HG03439 (cell line): ENCODE results near the gene AKAP17A.
"Not testable (repeated sequence)": the region's sequence is repeated elsewhere in the genome, so short reads cannot be mapped to it uniquely, and the experiment has no call there.

Experiments
- ATAC-seq: cut with Tn5 transposase; IDR thresholded peaks from one replicate; pipeline ENCODE4 v1.9.1; 2021; ENCODE audit warnings: mild to moderate bottlenecking, moderate library complexity; ENCODE audit not compliant: unreplicated experiment

Gene AKAP17A

DNA sequence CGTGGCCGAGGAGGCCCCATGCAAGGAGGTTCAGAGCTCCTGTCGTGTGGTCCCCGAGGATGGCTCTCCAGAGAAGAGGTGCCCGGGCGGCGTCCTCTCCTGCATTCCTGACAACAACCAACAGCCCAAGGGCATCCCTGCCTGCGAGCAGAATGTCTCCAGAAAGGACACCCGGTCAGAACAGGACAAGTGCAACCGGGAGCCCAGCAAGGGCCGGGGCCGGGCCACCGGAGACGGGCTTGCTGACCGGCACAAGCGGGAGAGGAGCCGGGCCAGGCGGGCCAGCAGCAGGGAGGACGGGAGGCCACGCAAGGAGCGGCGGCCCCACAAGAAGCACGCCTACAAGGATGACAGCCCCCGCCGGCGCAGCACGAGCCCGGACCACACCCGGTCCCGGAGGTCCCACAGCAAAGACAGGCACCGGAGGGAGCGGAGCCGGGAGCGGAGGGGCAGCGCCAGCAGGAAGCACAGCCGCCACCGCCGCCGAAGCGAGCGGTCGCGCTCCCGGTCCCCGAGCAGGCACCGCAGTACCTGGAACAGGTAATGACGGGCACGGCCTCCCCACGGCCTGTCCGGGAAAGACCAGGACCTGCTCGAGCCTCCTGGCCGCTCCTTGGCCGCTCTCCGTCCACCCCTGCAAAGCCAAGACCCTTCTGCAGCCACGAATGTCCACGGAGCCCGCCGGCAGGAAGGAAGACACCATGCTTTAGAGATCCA lies 9.8 kb downstream of the AKAP17A start:
- no peak for ATAC-seq

DNA sequence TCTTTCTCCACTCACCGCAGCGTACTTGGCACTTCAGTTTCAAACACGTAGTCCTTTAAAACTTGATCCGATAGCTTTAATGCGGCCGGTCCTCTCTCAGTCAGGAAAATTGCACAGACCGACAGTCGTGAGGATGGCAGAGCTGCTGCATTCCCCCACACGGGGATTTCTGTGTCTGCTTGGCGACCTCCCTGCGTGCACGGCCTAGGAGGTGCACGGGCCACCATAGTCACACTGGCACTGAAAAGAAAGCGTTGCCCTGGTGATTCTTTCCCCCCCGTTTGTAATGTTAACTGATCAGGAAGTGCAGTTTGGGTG lies 10.3 kb downstream of the AKAP17A start:
- no peak for ATAC-seq

DNA sequence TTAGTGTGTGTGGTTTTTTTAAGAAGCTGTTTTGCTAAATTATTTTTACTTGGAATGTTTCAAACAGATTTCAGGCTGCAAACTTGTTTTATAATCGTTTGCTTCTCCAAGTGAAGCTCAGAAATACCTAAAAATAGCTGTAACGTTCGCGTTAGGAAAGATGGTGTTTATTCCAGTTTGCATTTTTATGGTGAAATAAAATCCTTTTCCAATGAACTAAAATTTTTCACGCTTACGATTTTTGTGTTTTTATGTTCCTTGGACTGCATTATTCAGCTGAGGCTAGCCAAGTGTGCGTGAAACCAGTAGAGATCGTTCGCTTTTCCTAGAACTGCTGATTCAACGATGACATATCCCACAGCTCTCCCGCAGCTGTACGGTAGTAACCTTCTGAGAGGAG lies 10.9 kb downstream of the AKAP17A start:
- ATAC-seq: no peak

- ATAC-seq: no peak
Observed at GRCh38 chrX:1606496-1606895, 15.1 kb downstream of the AKAP17A start.

- ATAC-seq: no peak
Observed at GRCh38 chrX:1609311-1609710, 17.9 kb downstream of the AKAP17A start.

GRCh38 chrX:1609762-1610161 lies 18.4 kb downstream of the AKAP17A start:
- ATAC-seq: no peak

GRCh38 chrX:1610166-1610565 lies 18.8 kb downstream of the AKAP17A start:
- no peak for ATAC-seq

DNA sequence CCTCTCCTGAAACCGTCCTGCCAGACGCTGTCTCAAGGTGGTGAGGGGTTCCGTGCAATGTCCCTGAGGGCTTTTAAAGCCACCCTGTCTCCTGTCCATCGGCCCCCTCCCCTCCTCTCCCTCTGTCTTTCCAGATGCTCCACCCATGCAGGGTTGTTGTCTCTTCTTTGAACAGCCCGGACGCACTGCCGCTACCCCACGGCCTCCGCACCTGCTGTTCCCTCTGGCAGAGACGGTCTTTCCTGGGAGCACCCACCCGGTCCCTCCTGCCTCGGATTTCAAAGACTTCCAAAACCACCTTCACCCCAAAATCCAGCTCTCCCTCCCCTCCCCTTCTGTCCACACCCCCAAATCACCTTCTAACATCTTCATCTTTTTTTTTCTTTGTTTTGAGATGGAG lies 19.3 kb downstream of the AKAP17A start:
- no peak for ATAC-seq

DNA sequence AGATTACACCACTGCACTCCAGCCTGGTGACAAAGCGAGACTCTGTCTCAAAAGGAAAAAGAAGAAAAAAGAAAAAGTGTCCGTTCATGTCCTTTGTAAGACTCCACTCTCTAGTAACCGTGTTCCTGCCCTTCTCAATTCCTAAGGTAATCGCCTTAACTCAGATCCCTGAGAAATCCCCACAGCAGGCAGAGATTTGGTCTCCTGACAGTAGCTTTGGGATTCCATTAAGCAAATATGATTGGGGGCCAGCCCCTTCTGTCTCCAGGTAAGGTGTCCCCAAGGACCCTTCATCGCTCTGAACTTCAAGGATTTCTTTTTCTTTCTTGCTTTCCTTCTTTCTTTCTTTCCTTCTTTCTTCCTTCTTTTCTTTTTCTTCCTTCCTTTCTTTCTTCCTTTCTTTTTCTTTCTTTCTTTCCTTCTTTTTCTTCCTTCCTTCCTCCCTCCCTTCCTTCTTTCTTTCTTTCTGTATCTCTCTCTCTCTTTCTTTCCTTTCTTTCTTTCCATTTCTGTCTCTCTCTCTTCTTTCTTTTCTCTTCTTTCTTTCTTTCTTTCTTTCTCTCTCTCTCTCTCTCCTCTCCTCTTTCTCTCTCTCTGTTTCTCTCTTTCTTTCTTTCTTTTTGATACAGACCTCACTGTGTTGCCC lies 21.4 kb downstream of the AKAP17A start:
- ATAC-seq: no peak

GRCh38 chrX:1614927-1615326 lies 23.5 kb downstream of the AKAP17A start, which contains the start of gene ASMT:
TSS of gene ASMT (plus strand) at chrX:1615059. CDS start at chrX:1615200, 141 bp downstream.
- ATAC-seq: no peak

DNA sequence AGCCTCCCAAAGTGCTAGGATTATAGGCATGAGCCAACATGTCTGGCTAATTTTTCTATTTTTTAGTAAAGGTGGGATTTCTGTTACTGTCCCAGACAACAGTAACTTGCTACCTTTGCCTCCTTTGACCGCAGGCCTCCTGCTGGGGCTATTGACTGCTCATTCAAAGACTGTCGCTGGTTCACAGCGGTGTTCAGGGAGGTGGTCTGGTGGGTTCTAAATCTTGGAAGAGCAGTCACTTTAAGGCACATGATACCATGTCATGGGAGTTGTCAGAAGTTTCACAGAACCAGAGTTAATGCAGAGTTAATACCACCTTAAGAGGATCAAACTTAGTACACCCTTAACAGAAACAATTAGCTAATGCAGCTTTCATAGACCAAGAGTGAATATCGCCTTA lies 27.3 kb downstream of the AKAP17A start:
- ATAC-seq: no peak

GRCh38 chrX:1623691-1624090 lies 32.3 kb downstream of the AKAP17A start:
- ATAC-seq: no peak

DNA sequence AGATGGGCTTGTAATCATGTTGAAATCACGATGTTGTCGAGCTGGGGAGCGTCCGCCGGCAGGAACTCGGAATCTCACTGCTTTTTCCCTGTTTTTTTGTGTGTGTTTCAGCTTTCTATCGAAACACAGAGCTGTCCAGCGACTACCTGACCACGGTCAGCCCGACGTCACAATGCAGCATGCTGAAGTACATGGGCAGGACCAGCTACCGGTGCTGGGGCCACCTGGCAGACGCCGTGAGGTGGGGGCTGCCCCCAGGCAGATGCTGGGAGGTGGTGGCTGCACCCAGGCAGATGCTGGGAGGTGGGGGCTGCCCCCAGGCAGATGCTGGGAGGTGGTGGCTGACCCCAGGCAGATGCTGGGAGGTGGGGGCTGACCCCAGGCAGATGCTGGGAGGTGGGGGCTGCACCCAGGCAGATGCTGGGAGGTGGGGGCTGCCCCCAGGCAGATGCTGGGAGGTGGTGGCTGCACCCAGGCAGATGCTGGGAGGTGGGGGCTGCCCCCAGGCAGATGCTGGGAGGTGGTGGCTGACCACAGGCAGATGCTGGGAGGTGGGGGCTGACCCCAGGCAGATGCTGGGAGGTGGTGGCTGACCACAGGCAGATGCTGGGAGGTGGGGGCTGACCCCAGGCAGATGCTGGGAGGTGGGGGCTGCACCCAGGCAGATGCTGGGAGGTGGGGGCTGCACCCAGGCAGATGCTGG lies 32.9 kb downstream of the AKAP17A start:
- ATAC-seq: not testable (repeated sequence)

DNA sequence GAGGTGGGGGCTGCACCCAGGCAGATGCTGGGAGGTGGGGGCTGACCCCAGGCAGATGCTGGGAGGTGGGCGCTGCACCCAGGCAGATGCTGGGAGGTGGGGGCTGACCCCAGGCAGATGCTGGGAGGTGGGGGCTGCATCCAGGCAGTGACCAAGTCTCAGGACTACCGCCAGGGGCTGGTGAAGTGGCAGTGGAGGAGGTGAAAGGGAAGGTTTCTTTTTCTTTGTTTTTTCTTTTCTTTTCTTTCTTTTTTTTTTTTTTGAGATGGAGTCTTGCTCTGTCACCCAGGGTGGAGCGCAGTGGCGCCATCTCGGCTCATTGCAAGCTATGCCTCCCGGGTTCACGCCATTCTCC lies 33.4 kb downstream of the AKAP17A start:
- ATAC-seq: not testable (repeated sequence)

DNA sequence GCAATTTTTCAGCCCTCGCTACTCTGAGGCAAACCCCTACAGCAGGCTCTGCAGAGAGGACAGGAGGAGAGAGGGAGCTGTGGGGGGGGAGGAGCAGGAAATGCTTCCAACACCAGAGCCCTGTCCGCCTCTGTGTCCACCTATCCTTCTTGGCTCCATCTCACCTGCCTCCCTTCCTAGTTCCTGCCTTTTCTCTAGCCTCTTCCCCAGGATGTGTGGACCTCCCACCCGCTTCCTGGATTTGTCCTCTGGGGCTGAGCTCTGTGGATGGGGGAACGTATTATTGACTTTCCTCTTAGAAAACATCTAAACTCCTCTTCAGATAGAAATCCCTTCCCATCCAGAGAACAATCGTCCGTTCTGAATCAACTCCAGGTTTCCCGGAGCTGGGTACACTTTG lies 37.8 kb downstream of the AKAP17A start:
- ATAC-seq: no peak

- no peak for ATAC-seq
Observed at GRCh38 chrX:1646009-1646408, 54.6 kb downstream of the AKAP17A start.

- no peak for ATAC-seq
Observed at GRCh38 chrX:1649621-1650020, 58.2 kb downstream of the AKAP17A start.
